ENCODE measurements around the gene PAIP2. TPM values are rescaled to one million over a fixed set of nuclear protein-coding genes. Genes with fewer than 3 reads are reported as not detected.
A peak's percentile ranks its signal among the peaks of the same experiment; 100 is the strongest.

The PAIP2 gene
- total and polyA plus RNA-seq, 12 donors = 75.7 to 318 (median 146) TPM

DNA sequence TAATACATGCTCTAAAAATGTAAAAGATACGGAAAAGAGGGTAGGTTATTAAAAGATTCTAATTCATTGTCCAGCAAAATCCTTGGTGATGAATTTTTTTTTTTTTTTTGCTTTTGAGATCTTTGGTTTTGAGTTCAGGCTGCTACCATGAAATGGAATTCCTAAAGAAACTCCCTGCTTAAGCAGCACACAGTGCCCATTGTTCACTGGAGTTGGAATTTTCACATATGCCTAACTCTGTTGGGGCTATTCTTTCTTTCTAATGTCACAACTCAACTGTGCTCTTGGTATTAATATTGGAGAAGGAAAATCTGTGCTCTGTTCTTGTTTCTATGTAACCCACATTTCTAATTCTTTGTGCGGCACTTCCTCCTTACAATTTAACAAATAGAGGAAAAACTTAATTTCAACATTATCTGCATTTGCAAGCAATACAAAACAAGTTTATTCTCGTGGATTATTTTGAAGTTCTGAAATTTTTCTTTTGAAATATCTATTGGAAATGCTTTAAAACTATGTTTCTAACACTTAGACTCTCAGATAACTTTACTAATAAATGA lies 26.5 kb upstream of the PAIP2 start:
- Histone ChIP-seq H3K4me3 (no peak overlapping the region), H3K27ac (no peak overlapping the region), H3K9me3 (replicated peaks in 1 of 3) (no peaks in the 10 kb centered on the region), H3K4me1 (replicated peaks in 1 of 2) (peaks cover 6 to 52% of the 10 kb centered on the region in 2 donors), H3K36me3 (replicated peaks in 1 of 2) (peaks cover 0 to 50% of the 10 kb centered on the region in 2 donors), H3K27me3 (no peaks in the 10 kb centered on the region)
- no peak for DNase-seq
- 74 to 82% (median 77%) methylated on average over 3 of the region's 3 CpGs for WGBS, 4 donors
- intact Hi-C loops (cut with DNase I) = no loop called here
- no peak for TF ChIP-seq POLR2A (IDR thresholded peaks at IDR 0.05)
- TF ChIP-seq, protein P1, sequence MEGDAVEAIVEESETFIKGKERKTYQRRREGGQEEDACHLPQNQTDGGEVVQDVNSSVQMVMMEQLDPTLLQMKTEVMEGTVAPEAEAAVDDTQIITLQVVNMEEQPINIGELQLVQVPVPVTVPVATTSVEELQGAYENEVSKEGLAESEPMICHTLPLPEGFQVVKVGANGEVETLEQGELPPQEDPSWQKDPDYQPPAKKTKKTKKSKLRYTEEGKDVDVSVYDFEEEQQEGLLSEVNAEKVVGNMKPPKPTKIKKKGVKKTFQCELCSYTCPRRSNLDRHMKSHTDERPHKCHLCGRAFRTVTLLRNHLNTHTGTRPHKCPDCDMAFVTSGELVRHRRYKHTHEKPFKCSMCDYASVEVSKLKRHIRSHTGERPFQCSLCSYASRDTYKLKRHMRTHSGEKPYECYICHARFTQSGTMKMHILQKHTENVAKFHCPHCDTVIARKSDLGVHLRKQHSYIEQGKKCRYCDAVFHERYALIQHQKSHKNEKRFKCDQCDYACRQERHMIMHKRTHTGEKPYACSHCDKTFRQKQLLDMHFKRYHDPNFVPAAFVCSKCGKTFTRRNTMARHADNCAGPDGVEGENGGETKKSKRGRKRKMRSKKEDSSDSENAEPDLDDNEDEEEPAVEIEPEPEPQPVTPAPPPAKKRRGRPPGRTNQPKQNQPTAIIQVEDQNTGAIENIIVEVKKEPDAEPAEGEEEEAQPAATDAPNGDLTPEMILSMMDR (IDR thresholded peaks at IDR 0.05) = no peak

DNA sequence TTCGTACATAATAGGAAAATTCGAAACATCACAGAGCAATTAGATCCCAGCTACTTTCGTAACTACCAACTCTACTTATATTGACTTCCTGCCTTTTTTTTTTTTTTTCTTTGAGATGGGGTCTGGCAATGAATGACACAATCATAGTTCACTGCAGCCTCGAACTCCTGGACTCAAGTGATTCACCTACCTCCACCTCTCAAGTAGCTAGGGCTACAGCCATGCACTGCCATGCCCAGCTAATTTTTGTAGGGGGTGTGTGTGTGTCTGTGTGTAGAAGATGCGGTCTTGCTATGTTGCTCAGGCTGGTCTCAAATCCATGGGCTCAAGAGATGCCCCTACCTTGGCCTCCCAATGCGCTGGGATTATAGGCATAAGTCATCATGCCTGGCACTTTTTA lies 5.8 kb upstream of the PAIP2 start:
- Histone ChIP-seq H3K27me3 (no peaks in the 10 kb centered on the region), H3K4me1 (replicated peaks in 1 of 2) (peaks cover under 1 to 4% of the 10 kb centered on the region in 2 donors), H3K27ac (no peak overlapping the region), H3K4me3 (no peak overlapping the region), H3K36me3 (replicated peaks in 1 of 2) (peaks cover 0 to 23% of the 10 kb centered on the region in 2 donors), H3K9me3 (replicated peaks in 1 of 3) (no peaks in the 10 kb centered on the region)
- DNase-seq = no peak
- intact Hi-C loops (cut with DNase I) = no loop called here
- 62 to 74% (median 70%) methylated on average over 6 of the region's 6 CpGs for WGBS, 4 donors
- TF ChIP-seq POLR2A (IDR thresholded peaks at IDR 0.05) = no peak
- TF ChIP-seq, protein P1 (IDR thresholded peaks at IDR 0.05) = no peak

DNA sequence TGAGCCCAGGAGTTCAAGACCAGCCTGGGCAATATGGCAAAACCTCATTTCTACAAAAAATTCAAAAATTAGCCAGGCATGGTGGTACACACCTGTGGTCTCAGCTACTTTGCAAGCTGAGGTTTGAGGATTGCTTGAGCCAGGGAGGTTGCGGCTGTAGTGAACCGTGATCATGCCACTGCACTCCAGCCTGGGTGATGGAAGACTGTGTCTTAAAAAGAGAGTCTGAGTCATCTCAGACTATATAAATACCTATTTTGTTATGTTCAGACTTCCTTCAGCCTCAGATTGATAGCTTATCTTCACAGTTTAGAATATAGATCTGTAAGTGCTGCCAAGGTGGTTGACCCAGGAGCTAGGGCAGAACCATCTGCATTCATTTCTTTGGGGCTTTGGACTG lies 1.6 kb upstream of the PAIP2 start:
- TF ChIP-seq POLR2A (IDR thresholded peaks at IDR 0.05) = no peak
- TF ChIP-seq, protein P1 (IDR thresholded peaks at IDR 0.05) = no peak
- H3K4me1 ChIP-seq (replicated peaks in 1 of 2) = peaks cover 8 to 29% of the 10 kb centered on the region in 2 donors
- no peak overlapping the region for H3K27ac ChIP-seq
- H3K27me3 ChIP-seq = no peaks in the 10 kb centered on the region
- H3K36me3 ChIP-seq (replicated peaks in 1 of 2) = no peaks in the 10 kb centered on the region
- no peaks in the 10 kb centered on the region for H3K9me3 ChIP-seq (replicated peaks in 1 of 3)
- intact Hi-C loops (cut with DNase I) = loop anchor here in 1 of 2 donors (2.0 kb wide), 1 partner anchor 65 kb away; no protein-coding TSS in a partner anchor
- WGBS, 4 donors = 74 to 92% (median 89%) methylated on average over 2 of the region's 2 CpGs
- DNase-seq = no peak
- no peak overlapping the region for H3K4me3 ChIP-seq

DNA sequence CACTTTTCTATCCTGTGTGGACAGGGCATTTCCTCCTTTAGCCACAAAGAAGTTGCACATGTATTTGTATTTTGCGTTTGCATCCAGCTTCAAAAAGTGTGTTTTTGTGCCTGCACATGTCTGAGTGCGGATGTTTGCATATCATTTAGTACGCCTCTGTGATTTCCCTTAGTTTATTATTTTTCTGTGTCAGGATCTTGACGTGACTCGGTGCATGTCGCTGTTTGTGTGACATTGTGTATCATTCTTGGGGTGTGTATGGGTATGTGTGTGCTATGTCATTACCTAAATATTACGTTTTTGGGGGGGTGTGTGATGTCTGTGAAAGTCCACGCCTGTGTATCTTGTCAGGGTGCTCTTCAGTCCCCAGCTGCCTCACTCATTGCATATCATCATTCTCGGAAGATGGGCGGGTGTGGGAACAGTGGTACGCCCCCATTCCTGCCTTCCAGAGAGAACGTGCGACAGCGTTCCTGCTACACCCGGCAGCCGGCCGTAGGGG lies 416 bp upstream of the PAIP2 start:
- Histone ChIP-seq H3K4me1 (replicated peaks in 1 of 2) (peaks cover 8 to 35% of the 10 kb centered on the region in 2 donors), H3K27ac (peak overlapping the region in 3 of 5 donors; percentile 90 to 98 (median 94)), H3K36me3 (replicated peaks in 1 of 2) (no peaks in the 10 kb centered on the region), H3K4me3 (peak overlapping the region in 2 of 4 donors; percentile 55 to 67), H3K9me3 (replicated peaks in 1 of 3) (no peaks in the 10 kb centered on the region), H3K27me3 (no peaks in the 10 kb centered on the region)
- DNase-seq = no peak
- no peak for TF ChIP-seq POLR2A (IDR thresholded peaks at IDR 0.05)
- TF ChIP-seq, protein P1 (IDR thresholded peaks at IDR 0.05) = no peak
- intact Hi-C loops (cut with DNase I) = loop anchor here in 1 of 2 donors (2.0 kb wide), 1 partner anchor 66 kb away; no protein-coding TSS in a partner anchor
- WGBS, 4 donors = 2 to 4% (median 3%) methylated on average over 9 to 17 of the region's 17 CpGs

All from adrenal gland (tissue), 12 donors.